ENCODE data around the gene OPRPN.

- TF ChIP-seq, protein P1, sequence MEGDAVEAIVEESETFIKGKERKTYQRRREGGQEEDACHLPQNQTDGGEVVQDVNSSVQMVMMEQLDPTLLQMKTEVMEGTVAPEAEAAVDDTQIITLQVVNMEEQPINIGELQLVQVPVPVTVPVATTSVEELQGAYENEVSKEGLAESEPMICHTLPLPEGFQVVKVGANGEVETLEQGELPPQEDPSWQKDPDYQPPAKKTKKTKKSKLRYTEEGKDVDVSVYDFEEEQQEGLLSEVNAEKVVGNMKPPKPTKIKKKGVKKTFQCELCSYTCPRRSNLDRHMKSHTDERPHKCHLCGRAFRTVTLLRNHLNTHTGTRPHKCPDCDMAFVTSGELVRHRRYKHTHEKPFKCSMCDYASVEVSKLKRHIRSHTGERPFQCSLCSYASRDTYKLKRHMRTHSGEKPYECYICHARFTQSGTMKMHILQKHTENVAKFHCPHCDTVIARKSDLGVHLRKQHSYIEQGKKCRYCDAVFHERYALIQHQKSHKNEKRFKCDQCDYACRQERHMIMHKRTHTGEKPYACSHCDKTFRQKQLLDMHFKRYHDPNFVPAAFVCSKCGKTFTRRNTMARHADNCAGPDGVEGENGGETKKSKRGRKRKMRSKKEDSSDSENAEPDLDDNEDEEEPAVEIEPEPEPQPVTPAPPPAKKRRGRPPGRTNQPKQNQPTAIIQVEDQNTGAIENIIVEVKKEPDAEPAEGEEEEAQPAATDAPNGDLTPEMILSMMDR (IDR thresholded peaks at IDR 0.05), result no peak
- TF ChIP-seq, protein P2, sequence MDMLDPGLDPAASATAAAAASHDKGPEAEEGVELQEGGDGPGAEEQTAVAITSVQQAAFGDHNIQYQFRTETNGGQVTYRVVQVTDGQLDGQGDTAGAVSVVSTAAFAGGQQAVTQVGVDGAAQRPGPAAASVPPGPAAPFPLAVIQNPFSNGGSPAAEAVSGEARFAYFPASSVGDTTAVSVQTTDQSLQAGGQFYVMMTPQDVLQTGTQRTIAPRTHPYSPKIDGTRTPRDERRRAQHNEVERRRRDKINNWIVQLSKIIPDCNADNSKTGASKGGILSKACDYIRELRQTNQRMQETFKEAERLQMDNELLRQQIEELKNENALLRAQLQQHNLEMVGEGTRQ (IDR thresholded peaks at IDR 0.05), result no peak
- TF ChIP-seq POLR2AphosphoS2 (conservative IDR thresholded peaks at IDR 0.05; ENCODE audit: low read length) (no peak), EHF (CRISPR knock-in tag; IDR thresholded peaks at IDR 0.05) (no peak)
- TF ChIP-seq, protein P3, sequence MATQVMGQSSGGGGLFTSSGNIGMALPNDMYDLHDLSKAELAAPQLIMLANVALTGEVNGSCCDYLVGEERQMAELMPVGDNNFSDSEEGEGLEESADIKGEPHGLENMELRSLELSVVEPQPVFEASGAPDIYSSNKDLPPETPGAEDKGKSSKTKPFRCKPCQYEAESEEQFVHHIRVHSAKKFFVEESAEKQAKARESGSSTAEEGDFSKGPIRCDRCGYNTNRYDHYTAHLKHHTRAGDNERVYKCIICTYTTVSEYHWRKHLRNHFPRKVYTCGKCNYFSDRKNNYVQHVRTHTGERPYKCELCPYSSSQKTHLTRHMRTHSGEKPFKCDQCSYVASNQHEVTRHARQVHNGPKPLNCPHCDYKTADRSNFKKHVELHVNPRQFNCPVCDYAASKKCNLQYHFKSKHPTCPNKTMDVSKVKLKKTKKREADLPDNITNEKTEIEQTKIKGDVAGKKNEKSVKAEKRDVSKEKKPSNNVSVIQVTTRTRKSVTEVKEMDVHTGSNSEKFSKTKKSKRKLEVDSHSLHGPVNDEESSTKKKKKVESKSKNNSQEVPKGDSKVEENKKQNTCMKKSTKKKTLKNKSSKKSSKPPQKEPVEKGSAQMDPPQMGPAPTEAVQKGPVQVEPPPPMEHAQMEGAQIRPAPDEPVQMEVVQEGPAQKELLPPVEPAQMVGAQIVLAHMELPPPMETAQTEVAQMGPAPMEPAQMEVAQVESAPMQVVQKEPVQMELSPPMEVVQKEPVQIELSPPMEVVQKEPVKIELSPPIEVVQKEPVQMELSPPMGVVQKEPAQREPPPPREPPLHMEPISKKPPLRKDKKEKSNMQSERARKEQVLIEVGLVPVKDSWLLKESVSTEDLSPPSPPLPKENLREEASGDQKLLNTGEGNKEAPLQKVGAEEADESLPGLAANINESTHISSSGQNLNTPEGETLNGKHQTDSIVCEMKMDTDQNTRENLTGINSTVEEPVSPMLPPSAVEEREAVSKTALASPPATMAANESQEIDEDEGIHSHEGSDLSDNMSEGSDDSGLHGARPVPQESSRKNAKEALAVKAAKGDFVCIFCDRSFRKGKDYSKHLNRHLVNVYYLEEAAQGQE (IDR thresholded peaks at IDR 0.05), result no peak
- TF ChIP-seq, protein P4, sequence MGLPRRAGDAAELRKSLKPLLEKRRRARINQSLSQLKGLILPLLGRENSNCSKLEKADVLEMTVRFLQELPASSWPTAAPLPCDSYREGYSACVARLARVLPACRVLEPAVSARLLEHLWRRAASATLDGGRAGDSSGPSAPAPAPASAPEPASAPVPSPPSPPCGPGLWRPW (IDR thresholded peaks at IDR 0.05), result no peak
Measured at GRCh38 chr4:70367813-70368212, 29.9 kb upstream of the OPRPN start.

Measured in A549 (cell line).